PC-3 (cell line): ENCODE measurements around the gene PRR13. TPM values are rescaled to one million over a fixed set of nuclear protein-coding genes. Genes with fewer than 3 reads are reported as not detected.
"Not testable (repeated sequence)": the region's sequence is repeated elsewhere in the genome, so short reads cannot be mapped to it uniquely, and the experiment has no call there.

Experiments
- ATAC-seq: fragments of 200-7000 bp; cut with Tn5 transposase; 2 replicates; pipeline ENCODE4 v1.9.1; 2020; ENCODE audit warnings: mild to moderate bottlenecking, moderate library complexity
- BruUV-seq: library from RNA; stranded (reverse); fragments of 400-500 nt; replicated peaks from 2 replicates; lab custom pipeline; 2021; lab: Mats Ljungman, UMichigan
- CTCF ChIA-PET: fragments of 300-600 bp; sonication (Branson Sonifier 250); formaldehyde crosslinking; loops from one replicate; lab custom pipeline; 2022; ENCODE audit warnings: antibody characterized with exemption; lab: Charles Lee
- POLR2A ChIA-PET: fragments of 300-600 bp; sonication (Branson Sonifier 250); formaldehyde crosslinking; loops from one replicate; lab custom pipeline; 2022; ENCODE audit warnings: antibody characterized with exemption; ENCODE audit not compliant: unreplicated experiment; lab: Charles Lee
- DNase-seq: peaks from one replicate; pipeline ENCODE4 v3.0.0-alpha.2; 2015
- H2AFZ ChIP-seq: fragments of 300-600 bp; sonication (generic); 2 replicates; pipeline ENCODE4 v1.6.0; 2016; ENCODE audit warnings: antibody characterized with exemption, low read length
- H3F3A ChIP-seq: fragments of 300-600 bp; sonication (generic); one replicate; pipeline ENCODE4 v1.6.0; 2017; ENCODE audit warnings: antibody characterized with exemption, low read length, control low read depth, mild to moderate bottlenecking; ENCODE audit not compliant: unreplicated experiment
- H3K27ac ChIP-seq: fragments of 300-600 bp; sonication (generic); 2 replicates; pipeline ENCODE4 v1.5.1; 2016; ENCODE audit warnings: mild to moderate bottlenecking, low read length
- H3K27me3 ChIP-seq: fragments of 300-600 bp; sonication (generic); 2 replicates; pipeline ENCODE4 v1.6.1; 2016; ENCODE audit warnings: low read length, mixed read lengths
- H3K36me3 ChIP-seq: fragments of 300-600 bp; sonication (generic); 2 replicates; pipeline ENCODE4 v1.6.1; 2016; ENCODE audit warnings: low read depth, mixed run types, low read length, mixed read lengths
- H3K4me1 ChIP-seq: fragments of 300-600 bp; sonication (generic); 2 replicates; pipeline ENCODE4 v1.5.1; 2016; ENCODE audit warnings: low read length; ENCODE audit not compliant: insufficient read depth
- H3K4me2 ChIP-seq: fragments of 300-600 bp; sonication (generic); 2 replicates; pipeline ENCODE4 v1.6.0; 2016; ENCODE audit warnings: low read length
- H3K4me3 ChIP-seq: fragments of 300-600 bp; sonication (generic); 2 replicates; pipeline ENCODE4 v1.5.1; 2016; ENCODE audit warnings: mild to moderate bottlenecking, low read length, mixed read lengths
- H3K79me2 ChIP-seq: fragments of 300-600 bp; sonication (generic); 2 replicates; pipeline ENCODE4 v1.6.1; 2017; ENCODE audit warnings: low read length, mixed read lengths
- H3K9ac ChIP-seq: fragments of 300-600 bp; sonication (generic); 2 replicates; pipeline ENCODE4 v1.6.0; 2016; ENCODE audit warnings: mild to moderate bottlenecking, low read length
- H3K9me2 ChIP-seq: fragments of 300-600 bp; sonication (generic); replicated peaks from 2 replicates; pipeline ENCODE4 v1.6.1; 2016; ENCODE audit warnings: mixed run types, low read length, mixed read lengths
- H3K9me3 ChIP-seq: fragments of 300-600 bp; sonication (generic); 2 replicates; pipeline ENCODE4 v1.6.1; 2016; ENCODE audit warnings: low read length, mixed read lengths
- H4K20me1 ChIP-seq: fragments of 300-600 bp; sonication (generic); 2 replicates; pipeline ENCODE4 v1.6.1; 2016; ENCODE audit warnings: low read length, mixed read lengths
- EZH2 ChIP-seq: fragments of 300-600 bp; sonication (generic); IDR thresholded peaks from one replicate; pipeline ENCODE4 v1.6.1; 2017; ENCODE audit warnings: antibody characterized with exemption, mild to moderate bottlenecking, low read length; ENCODE audit not compliant: unreplicated experiment
- EZH2phosphoT487 ChIP-seq: fragments of 300-600 bp; sonication (generic); IDR thresholded peaks from 2 replicates; pipeline ENCODE4 v1.6.1; 2018; ENCODE audit warnings: mild to moderate bottlenecking, antibody characterized with exemption, low read length, borderline replicate concordance
- intact Hi-C: fragments of 100-400 bp; cut with micrococcal nuclease; formaldehyde crosslinking; loops from 2 replicates; pipeline ENCODE4 v1.9.0; 2023
- total RNA-seq: library from RNA; depleted of rRNA; stranded (reverse); fragments of >200 nt; gene quantifications from 2 replicates; pipeline ENCODE4 v1.2.3, GENCODE V29; 2014
- TF ChIP-seq, protein P1 (sequence below): fragments of 300-600 bp; sonication (generic); conservative IDR thresholded peaks from 2 replicates; pipeline ENCODE4 v1.5.1; 2017; ENCODE audit warnings: antibody characterized with exemption, low read depth, mild to moderate bottlenecking, low read length

The PRR13 gene
- total RNA-seq, 1 experiment from 2014 or later = 54.2 TPM

GRCh38 chr12:53480491-53481442 lies 39.2 kb downstream of the PRR13 start:
- H4K20me1 ChIP-seq = peaks cover 49% of the 10 kb centered on the region
- H3K4me2 ChIP-seq = no peak overlapping the region
- H3K4me3 ChIP-seq = no peak overlapping the region
- ATAC-seq (no peak), DNase-seq (no peak)
- no peaks in the 10 kb centered on the region for H3K9me3 ChIP-seq
- POLR2A ChIA-PET = interaction anchor here (0.6 kb wide), 1 partner anchor 40 kb away, joined by 3 read pairs; no protein-coding TSS in a partner anchor
- CTCF ChIA-PET = interaction anchor here (0.7 to 1.0 kb wide), 2 partner anchors 28 to 726 kb away, joined by 3 to 4 read pairs; no protein-coding TSS in a partner anchor
- no peak overlapping the region for H3K27ac ChIP-seq
- H3K4me1 ChIP-seq = no peaks in the 10 kb centered on the region
- H3K27me3 ChIP-seq = no peaks in the 10 kb centered on the region
- H3F3A ChIP-seq = peaks cover 25% of the 10 kb centered on the region
- TF ChIP-seq EZH2 = no peak
- TF ChIP-seq, protein P1, sequence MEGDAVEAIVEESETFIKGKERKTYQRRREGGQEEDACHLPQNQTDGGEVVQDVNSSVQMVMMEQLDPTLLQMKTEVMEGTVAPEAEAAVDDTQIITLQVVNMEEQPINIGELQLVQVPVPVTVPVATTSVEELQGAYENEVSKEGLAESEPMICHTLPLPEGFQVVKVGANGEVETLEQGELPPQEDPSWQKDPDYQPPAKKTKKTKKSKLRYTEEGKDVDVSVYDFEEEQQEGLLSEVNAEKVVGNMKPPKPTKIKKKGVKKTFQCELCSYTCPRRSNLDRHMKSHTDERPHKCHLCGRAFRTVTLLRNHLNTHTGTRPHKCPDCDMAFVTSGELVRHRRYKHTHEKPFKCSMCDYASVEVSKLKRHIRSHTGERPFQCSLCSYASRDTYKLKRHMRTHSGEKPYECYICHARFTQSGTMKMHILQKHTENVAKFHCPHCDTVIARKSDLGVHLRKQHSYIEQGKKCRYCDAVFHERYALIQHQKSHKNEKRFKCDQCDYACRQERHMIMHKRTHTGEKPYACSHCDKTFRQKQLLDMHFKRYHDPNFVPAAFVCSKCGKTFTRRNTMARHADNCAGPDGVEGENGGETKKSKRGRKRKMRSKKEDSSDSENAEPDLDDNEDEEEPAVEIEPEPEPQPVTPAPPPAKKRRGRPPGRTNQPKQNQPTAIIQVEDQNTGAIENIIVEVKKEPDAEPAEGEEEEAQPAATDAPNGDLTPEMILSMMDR = no peak
- no peak for TF ChIP-seq EZH2phosphoT487
- no peaks in the 10 kb centered on the region for H3K9me2 ChIP-seq
- H3K9ac ChIP-seq = no peak overlapping the region
- peaks cover 10% of the 10 kb centered on the region for H3K79me2 ChIP-seq
- intact Hi-C loops = no loop called here
- H2AFZ ChIP-seq = no peak overlapping the region
- no TSS peak for BruUV-seq
- peaks cover 68% of the 10 kb centered on the region for H3K36me3 ChIP-seq

GRCh38 chr12:53481458-53481857 lies 39.9 kb downstream of the PRR13 start:
- peaks cover 65% of the 10 kb centered on the region for H3K36me3 ChIP-seq
- BruUV-seq, H3K27ac ChIP-seq, H3K9me3 ChIP-seq, H3K27me3 ChIP-seq, H2AFZ ChIP-seq, H3K79me2 ChIP-seq, H3K9ac ChIP-seq, H3K4me3 ChIP-seq, H3K9me2 ChIP-seq, intact Hi-C loops, ATAC-seq, H3K4me2 ChIP-seq, H3K4me1 ChIP-seq, DNase-seq: not testable (repeated sequence)
- ChIA-PET POLR2A (interaction anchor here (0.6 kb wide), 1 partner anchor 40 kb away, joined by 3 read pairs; no protein-coding TSS in a partner anchor), CTCF (interaction anchor here (0.8 to 1.0 kb wide), 2 partner anchors 24 to 27 kb away, joined by 4 to 9 read pairs; no protein-coding TSS in a partner anchor)
- peaks cover 42% of the 10 kb centered on the region for H4K20me1 ChIP-seq
- peaks cover 25% of the 10 kb centered on the region for H3F3A ChIP-seq

DNA sequence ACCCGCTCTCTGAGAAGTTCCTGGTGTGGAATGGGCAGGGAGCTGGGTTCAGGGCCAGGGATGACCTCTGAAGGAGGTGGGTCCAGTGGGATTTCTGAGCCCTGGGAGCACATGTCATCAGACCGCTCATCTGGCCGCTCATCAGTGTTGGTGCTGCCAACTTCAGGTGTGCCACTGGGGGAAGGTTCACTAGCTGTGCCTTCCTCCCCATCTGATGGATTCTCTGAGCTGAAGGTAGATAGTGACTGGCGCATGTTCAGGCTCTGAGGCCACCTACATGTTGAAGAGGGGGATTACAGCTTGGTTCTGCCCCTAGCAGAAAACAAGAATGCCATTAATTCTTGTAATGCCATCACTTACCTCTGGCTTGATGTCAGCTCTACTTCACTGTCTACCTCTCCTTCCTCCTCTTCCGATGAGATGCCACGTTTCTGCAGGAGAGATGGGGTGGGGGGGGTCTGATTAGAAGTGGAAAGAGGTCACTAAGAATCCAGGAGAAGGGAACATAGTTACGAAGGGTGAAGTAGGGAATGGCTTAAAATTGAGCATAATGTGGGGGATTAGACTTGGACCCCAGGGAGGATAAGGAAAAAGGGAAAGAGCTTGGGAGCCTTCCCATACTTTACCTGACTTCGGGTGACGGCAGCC lies 40.5 kb downstream of the PRR13 start:
- intact Hi-C loops = no loop called here
- TF ChIP-seq EZH2phosphoT487 = no peak
- TF ChIP-seq, protein P1 = peak; percentile 33
- no peak for TF ChIP-seq EZH2
- Histone ChIP-seq H3F3A (peaks cover 25% of the 10 kb centered on the region), H3K9me2 (no peaks in the 10 kb centered on the region), H3K9me3 (no peaks in the 10 kb centered on the region), H3K9ac (no peak overlapping the region), H4K20me1 (peaks cover 37% of the 10 kb centered on the region), H3K4me3 (no peak overlapping the region), H3K79me2 (no peaks in the 10 kb centered on the region; the same call in 1 of the 2 replicates), H3K27me3 (no peaks in the 10 kb centered on the region), H2AFZ (no peak overlapping the region), H3K4me2 (no peak overlapping the region), H3K36me3 (peaks cover 59% of the 10 kb centered on the region), H3K27ac (no peak overlapping the region), H3K4me1 (no peaks in the 10 kb centered on the region)
- POLR2A ChIA-PET = no interaction called here
- ATAC-seq (peak; percentile 26), DNase-seq (peak; percentile 36)
- TSS peak; percentile 4 for BruUV-seq
- CTCF ChIA-PET = interaction anchor here (0.8 to 1.0 kb wide), 2 partner anchors 23 to 26 kb away, joined by 4 to 9 read pairs; no protein-coding TSS in a partner anchor
